OCI-LY1 (cell line): ENCODE measurements around the gene RUNX1.

ENCODE experiments used
- CTCF ChIP-seq: fragments of 200-600 bp; sonication (generic), shearing (Covaris generic); IDR thresholded peaks from 2 replicates; pipeline ENCODE4 v1.5.1; 2017; ENCODE audit warnings: mild to moderate bottlenecking, antibody characterized with exemption, low read length, moderate library complexity, mixed read lengths
- EZH2 ChIP-seq: fragments of 200-600 bp; sonication (generic), shearing (Covaris generic); IDR thresholded peaks from 2 replicates; pipeline ENCODE4 v1.8.0; 2017; ENCODE audit warnings: borderline replicate concordance, mixed run types, mild to moderate bottlenecking, antibody characterized with exemption, low read length, moderate library complexity, mixed read lengths

GRCh38 chr21:35016071-35016470 is 33.0 kb downstream of the RUNX1 start:
- TF ChIP-seq CTCF (no peak), EZH2 (no peak)
